ENCODE measurements around the gene SNAP47.

The SNAP47 gene

DNA sequence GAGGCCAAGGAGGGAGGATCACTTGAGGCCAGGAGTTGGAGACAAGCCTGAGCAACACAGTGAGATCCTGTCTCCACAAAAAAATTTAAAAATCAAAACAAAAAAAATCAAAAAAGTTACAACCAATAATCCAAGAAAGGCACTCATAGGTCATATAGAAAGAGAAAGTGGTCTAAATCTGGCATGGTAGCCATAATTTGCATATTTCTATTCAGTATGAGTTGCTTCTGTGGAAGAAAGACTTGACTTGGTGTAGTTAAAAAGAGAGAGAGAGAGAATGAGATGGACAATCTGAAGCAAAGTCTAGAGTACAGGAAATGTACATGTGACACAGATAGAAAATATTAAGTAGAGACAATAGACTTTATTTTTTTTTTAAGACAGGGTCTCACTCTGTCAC is 22.6 kb upstream of the SNAP47 start:
- TF ChIP-seq, protein P1, sequence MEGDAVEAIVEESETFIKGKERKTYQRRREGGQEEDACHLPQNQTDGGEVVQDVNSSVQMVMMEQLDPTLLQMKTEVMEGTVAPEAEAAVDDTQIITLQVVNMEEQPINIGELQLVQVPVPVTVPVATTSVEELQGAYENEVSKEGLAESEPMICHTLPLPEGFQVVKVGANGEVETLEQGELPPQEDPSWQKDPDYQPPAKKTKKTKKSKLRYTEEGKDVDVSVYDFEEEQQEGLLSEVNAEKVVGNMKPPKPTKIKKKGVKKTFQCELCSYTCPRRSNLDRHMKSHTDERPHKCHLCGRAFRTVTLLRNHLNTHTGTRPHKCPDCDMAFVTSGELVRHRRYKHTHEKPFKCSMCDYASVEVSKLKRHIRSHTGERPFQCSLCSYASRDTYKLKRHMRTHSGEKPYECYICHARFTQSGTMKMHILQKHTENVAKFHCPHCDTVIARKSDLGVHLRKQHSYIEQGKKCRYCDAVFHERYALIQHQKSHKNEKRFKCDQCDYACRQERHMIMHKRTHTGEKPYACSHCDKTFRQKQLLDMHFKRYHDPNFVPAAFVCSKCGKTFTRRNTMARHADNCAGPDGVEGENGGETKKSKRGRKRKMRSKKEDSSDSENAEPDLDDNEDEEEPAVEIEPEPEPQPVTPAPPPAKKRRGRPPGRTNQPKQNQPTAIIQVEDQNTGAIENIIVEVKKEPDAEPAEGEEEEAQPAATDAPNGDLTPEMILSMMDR (IDR thresholded peaks at IDR 0.05; ENCODE audit: low read depth, low read length, missing control alignments): no peak
- DNase-seq (ENCODE audit: low read depth): no peak
- H3K4me3 ChIP-seq (ENCODE audit: low read depth, low read length): no peak overlapping the region
- in situ Hi-C loops (cut with HindIII; ENCODE audit: low sequenced_read_pairs): no loop called here

DNA sequence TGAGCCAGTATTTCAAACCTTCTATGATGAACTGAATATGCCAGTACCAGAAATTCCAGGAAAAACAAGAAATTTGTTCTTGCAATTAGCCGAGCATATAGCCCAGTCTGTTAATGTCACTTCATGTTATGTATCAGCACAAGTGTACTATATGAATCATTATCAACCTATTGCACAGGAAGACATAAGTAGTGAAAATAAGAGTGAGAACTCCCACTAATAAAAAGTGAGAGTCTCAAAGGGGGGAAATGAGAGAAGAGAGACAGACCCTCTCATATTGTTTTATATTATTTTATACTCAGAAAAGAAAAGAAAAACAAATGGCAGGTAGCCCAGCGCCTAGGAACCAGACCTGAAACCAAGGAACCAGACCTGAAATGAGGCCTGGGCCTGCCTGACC is 16.3 kb upstream of the SNAP47 start:
- DNase-seq (ENCODE audit: low read depth): no peak
- in situ Hi-C loops (cut with HindIII; ENCODE audit: low sequenced_read_pairs): no loop called here
- TF ChIP-seq, protein P1 (IDR thresholded peaks at IDR 0.05; ENCODE audit: low read depth, low read length, missing control alignments): no peak
- H3K4me3 ChIP-seq (ENCODE audit: low read depth, low read length): no peak overlapping the region

DNA sequence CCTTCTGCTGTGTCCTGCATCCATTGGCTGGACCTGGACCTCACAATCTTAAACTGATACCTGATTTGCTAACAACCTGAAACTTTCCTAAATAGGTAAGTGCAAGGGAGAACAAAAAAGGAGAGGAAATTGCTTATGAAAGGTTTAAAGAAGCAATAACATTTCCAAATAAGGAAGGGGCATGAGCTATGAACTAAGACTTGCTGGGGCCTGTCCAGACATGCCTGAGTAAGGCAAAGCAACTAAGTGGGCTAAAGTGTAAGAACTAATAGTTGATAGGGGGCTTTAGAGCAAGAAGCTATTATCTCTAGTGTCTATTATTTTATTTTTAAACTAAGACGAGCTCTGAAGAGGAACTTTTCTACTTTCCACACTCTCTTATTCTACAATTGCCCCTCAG is 11.8 kb upstream of the SNAP47 start:
- in situ Hi-C loops (cut with HindIII; ENCODE audit: low sequenced_read_pairs): no loop called here

DNA sequence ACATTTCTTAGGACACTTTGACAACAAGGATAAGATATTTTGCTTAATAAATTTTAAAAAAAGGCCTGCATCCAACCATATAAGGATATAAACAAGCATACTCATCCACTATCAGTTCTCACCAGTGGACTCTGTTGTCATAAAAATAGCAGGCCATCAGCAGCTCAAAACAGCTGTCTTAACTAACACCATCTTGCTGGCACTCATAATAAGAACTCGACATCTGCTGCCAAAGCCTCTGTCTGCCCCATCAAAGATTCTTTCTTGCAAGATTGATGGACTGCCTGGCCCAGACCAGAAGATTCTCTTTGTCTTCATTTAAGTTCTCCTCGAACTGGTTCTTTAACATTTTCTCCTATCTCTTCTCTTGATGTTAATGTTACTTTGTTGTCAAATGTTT is 10.2 kb upstream of the SNAP47 start:
- in situ Hi-C loops (cut with HindIII; ENCODE audit: low sequenced_read_pairs): no loop called here
- H3K4me3 ChIP-seq (ENCODE audit: low read depth, low read length): no peak overlapping the region
- DNase-seq (ENCODE audit: low read depth): no peak
- TF ChIP-seq, protein P1 (IDR thresholded peaks at IDR 0.05; ENCODE audit: low read depth, low read length, missing control alignments): no peak

More for the DNA sequence above, 11.8 kb upstream of the SNAP47 start:
- DNase-seq (ENCODE audit: low read depth): no peak
- TF ChIP-seq, protein P1 (IDR thresholded peaks at IDR 0.05; ENCODE audit: low read depth, low read length, missing control alignments): no peak
- H3K4me3 ChIP-seq (ENCODE audit: low read depth, low read length): no peak overlapping the region

DNA sequence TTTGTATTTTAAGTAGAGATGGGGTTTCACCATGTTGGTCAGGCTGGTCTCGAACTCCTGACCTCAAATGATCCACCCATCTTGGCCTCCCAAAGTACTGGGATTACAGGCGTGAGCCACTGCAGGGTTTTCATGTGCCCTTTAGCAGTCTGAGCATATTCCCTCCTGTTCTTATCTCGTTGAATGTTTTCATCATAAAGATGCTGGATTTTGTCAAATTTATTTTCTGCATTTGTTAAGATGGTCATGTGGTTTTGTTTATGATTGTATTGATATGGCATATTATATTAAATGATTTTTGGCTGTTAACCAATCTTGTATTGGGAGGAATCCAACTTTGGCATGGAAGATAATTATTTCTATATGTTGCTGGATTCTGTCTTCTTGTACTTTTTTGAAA is 8.9 kb upstream of the SNAP47 start:
- in situ Hi-C loops (cut with HindIII; ENCODE audit: low sequenced_read_pairs): no loop called here
- no peak overlapping the region for H3K4me3 ChIP-seq (ENCODE audit: low read depth, low read length)
- TF ChIP-seq, protein P1 (IDR thresholded peaks at IDR 0.05; ENCODE audit: low read depth, low read length, missing control alignments): no peak

DNA sequence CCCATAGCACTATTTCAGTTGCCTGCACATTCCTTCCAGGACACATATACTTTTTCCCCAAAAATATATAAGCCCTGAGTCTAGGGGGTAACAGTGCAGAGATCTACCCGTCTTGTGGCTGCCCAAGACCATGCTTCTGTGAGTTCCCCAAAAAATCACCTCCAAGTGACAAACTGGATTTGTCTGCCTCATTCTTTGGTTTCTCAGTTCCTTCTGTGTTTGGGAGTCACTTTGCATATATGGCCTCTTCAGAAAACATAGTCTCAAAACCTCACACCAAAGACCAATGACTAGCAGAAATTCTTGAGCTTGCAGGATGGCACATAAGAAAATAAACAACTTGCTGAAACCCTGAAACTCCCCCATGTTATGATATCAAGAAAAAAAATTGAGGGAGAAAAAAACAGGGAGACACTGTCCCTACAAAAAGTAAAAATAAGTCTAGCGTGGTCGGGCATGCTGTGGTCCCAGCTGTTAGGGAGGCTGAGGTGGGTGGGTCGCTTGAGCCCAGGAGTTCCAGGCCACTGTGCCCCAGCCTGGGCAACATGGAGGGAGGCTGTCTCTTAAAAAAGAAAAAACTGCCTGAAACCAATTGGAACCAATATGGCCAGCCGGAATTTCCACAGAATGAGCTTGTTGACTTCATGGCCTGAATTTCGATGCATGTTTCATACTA is 8.2 kb upstream of the SNAP47 start:
- H3K4me3 ChIP-seq (ENCODE audit: low read depth, low read length): no peak overlapping the region
- TF ChIP-seq, protein P1 (IDR thresholded peaks at IDR 0.05; ENCODE audit: low read depth, low read length, missing control alignments): no peak
- in situ Hi-C loops (cut with HindIII; ENCODE audit: low sequenced_read_pairs): no loop called here
- DNase-seq (ENCODE audit: low read depth): no peak

More for the DNA sequence above, 8.9 kb upstream of the SNAP47 start:
- no peak for DNase-seq (ENCODE audit: low read depth)

All from astrocyte of the cerebellum (primary cell).